Measurements from ENCODE around the gene RBM38. TPM values are rescaled to one million over a fixed set of nuclear protein-coding genes. Genes with fewer than 3 reads are reported as not detected.

The RBM38 gene
- total RNA-seq, 6 experiments from 2014 or later, result 3.7 to 5.7 (median 4.6) TPM

- Mint-ChIP-seq H3K36me3 (ENCODE audit: low read depth) (no peaks in the 10 kb centered on the region), H3K27ac (no peak overlapping the region), H3K4me3 (no peak overlapping the region), H3K27me3 (ENCODE audit: insufficient read depth) (peaks cover 39% of the 10 kb centered on the region), H3K4me1 (ENCODE audit: low read depth) (no peaks in the 10 kb centered on the region), H3K9me3 (no peaks in the 10 kb centered on the region)
- DNase-seq, result no peak
- TF ChIP-seq CTCF (IDR thresholded peaks at IDR 0.05), result no peak
Measured at GRCh38 chr20:57422254-57422653, 31.1 kb downstream of the RBM38 start.

GRCh38 chr20:57425150-57426013 lies 34.2 kb downstream of the RBM38 start:
- H3K27ac Mint-ChIP-seq, result no peak overlapping the region
- no peak for TF ChIP-seq CTCF (IDR thresholded peaks at IDR 0.05)
- no peak for DNase-seq
- H3K4me1 Mint-ChIP-seq (ENCODE audit: low read depth), result peaks cover 8% of the 10 kb centered on the region
- H3K9me3 Mint-ChIP-seq, result no peaks in the 10 kb centered on the region
- no peaks in the 10 kb centered on the region for H3K36me3 Mint-ChIP-seq (ENCODE audit: low read depth)
- H3K4me3 Mint-ChIP-seq, result no peak overlapping the region
- H3K27me3 Mint-ChIP-seq (ENCODE audit: insufficient read depth), result peaks cover 22% of the 10 kb centered on the region

- no peaks in the 10 kb centered on the region for H3K36me3 Mint-ChIP-seq (ENCODE audit: low read depth)
- no peak for TF ChIP-seq CTCF (IDR thresholded peaks at IDR 0.05)
- H3K4me3 Mint-ChIP-seq, result no peak overlapping the region
- H3K4me1 Mint-ChIP-seq (ENCODE audit: low read depth), result peaks cover 8% of the 10 kb centered on the region
- no peak for DNase-seq
- H3K27ac Mint-ChIP-seq, result no peak overlapping the region
- no peaks in the 10 kb centered on the region for H3K9me3 Mint-ChIP-seq
- peaks cover 16% of the 10 kb centered on the region for H3K27me3 Mint-ChIP-seq (ENCODE audit: insufficient read depth)
Measured at GRCh38 chr20:57426271-57426689, 35.1 kb downstream of the RBM38 start.

GRCh38 chr20:57426831-57427230 lies 35.6 kb downstream of the RBM38 start:
- no peak for TF ChIP-seq CTCF (IDR thresholded peaks at IDR 0.05)
- Mint-ChIP-seq H3K9me3 (no peaks in the 10 kb centered on the region), H3K4me3 (no peak overlapping the region), H3K27ac (no peak overlapping the region), H3K36me3 (ENCODE audit: low read depth) (no peaks in the 10 kb centered on the region), H3K4me1 (ENCODE audit: low read depth) (peaks cover 8% of the 10 kb centered on the region), H3K27me3 (ENCODE audit: insufficient read depth) (peaks cover 13% of the 10 kb centered on the region)
- no peak for DNase-seq

GRCh38 chr20:57428324-57429158 lies 37.3 kb downstream of the RBM38 start:
- peaks cover 8% of the 10 kb centered on the region for H3K4me1 Mint-ChIP-seq (ENCODE audit: low read depth)
- H3K27ac Mint-ChIP-seq, result no peak overlapping the region
- no peaks in the 10 kb centered on the region for H3K36me3 Mint-ChIP-seq (ENCODE audit: low read depth)
- TF ChIP-seq CTCF (IDR thresholded peaks at IDR 0.05), result no peak
- peaks cover 12% of the 10 kb centered on the region for H3K27me3 Mint-ChIP-seq (ENCODE audit: insufficient read depth)
- DNase-seq, result no peak
- H3K9me3 Mint-ChIP-seq, result no peaks in the 10 kb centered on the region
- H3K4me3 Mint-ChIP-seq, result no peak overlapping the region

Measured in HFFc6 (cell line).